Measurements from ENCODE around the gene NUDCD3.

NUDCD3 gene

GRCh38 chr7:44347546-44348114, 142.8 kb downstream of the NUDCD3 start:
- DNase-seq, result no peak

DNA sequence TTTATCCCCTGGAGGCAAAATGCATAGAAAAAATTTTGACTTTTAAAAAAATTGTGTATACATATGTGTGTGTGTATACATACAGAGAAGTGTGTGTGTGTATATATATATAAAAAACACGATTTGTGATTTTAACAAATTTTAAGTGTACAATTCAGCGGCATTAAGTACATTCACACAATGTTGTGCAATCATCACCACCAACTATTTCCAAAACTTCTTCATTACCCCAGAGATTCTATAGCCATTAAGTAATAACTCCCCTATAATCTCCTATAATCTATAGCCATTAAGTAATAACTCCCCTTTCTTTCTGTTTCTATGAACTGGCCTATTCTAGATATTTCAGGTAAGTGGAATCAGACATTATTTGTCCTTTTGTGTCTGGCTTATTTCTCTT, 144.4 kb downstream of the NUDCD3 start:
- DNase-seq, result no peak

DNA sequence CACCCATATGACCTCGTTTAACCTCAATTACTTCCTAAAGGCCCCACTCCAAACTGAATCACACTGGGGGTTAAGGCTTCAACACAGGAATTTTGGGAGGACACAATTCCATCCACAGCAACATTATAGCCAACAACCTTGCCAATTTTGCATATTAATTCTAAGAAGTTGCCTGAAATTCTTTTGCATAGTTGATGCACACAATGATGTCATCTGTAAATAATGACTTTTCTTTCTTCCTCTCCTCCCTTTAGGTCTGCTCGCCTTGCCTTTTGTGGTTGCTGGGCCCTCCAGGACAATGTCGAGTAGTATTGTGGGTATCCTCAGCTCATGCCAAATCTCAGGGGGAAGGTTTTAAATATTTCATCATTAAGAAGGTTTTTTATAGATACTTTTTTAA, 149.1 kb downstream of the NUDCD3 start:
- no peak for DNase-seq

- no peak for DNase-seq
Measured at GRCh38 chr7:44338600-44338999, 151.9 kb downstream of the NUDCD3 start.

GRCh38 chr7:44336491-44336890, 154.0 kb downstream of the NUDCD3 start:
- no peak for DNase-seq

- DNase-seq, result no peak
Measured at GRCh38 chr7:44335184-44335583, 155.3 kb downstream of the NUDCD3 start.

GRCh38 chr7:44334734-44335097, 155.7 kb downstream of the NUDCD3 start:
- DNase-seq, result no peak

- DNase-seq, result no peak
Measured at GRCh38 chr7:44333911-44334733, 156.3 kb downstream of the NUDCD3 start.

- no peak for DNase-seq
Measured at GRCh38 chr7:44331682-44332081, 158.8 kb downstream of the NUDCD3 start.

DNA sequence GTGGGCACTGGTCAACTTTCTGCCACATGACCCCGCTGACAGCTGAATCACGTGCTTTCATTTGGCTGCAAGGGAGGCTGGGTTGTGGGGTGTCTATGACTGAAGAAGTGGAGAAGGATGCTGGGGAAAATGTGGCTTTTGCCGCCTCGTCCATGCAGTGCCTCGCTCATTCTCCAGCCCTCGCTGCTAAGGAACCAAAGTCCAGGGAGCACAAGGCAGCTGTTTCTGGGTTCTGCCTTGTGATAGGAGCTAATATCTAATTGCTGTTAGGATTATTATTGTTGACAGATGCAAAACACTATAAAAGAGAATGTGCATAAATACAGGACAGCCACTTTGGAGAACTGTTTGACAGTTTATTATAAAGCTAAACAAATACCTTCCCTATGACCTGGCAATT, 160.1 kb downstream of the NUDCD3 start:
- no peak for DNase-seq

DNA sequence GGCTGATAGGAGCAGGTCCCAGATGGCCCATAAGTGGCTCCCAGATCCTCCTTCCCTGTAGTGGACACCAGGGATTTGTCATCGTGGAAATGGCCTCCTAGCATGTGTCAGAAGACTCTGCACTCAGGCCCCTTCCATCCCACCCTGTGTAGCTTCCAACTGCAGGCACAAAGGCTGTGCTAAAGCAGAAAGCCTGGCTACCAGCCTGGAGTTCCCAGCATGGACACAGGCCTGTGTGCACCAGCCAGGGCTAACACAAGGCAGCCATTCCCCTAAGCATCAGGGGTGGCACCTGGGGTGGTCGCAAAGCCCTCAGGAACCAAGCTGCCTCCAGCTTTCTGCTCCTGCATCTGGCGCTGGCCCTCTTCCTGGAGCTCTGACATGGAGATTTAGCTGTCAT, 160.6 kb downstream of the NUDCD3 start:
- no peak for DNase-seq

Measured in central memory CD4-positive, alpha-beta T cell (primary cell).